Fibroblast of peridontal ligament (primary cell): ENCODE data around the gene STON2.
A peak's percentile ranks its signal among the peaks of the same experiment; 100 is the strongest.
"Not testable (repeated sequence)": the region's sequence is repeated elsewhere in the genome, so short reads cannot be mapped to it uniquely, and the experiment has no call there.

Experiments
- DNase-seq: peaks from one replicate; pipeline ENCODE4 v3.0.0-alpha.2; 2010; ENCODE audit errors: extremely low read depth

STON2 gene

GRCh38 chr14:81265636-81266169 is 134.4 kb downstream of the STON2 start:
- DNase-seq: no peak

GRCh38 chr14:81264671-81265070 is 135.5 kb downstream of the STON2 start:
- no peak for DNase-seq

- DNase-seq: no peak
These were observed 136.2 kb downstream of the STON2 start for GRCh38 chr14:81263777-81264410.

- DNase-seq: peak; percentile 27
These were observed 138.9 kb downstream of the STON2 start for GRCh38 chr14:81261176-81261575.

- DNase-seq: no peak
These were observed 139.4 kb downstream of the STON2 start for GRCh38 chr14:81260732-81261131.

GRCh38 chr14:81256289-81256960 is 143.7 kb downstream of the STON2 start:
- DNase-seq: no peak

- no peak for DNase-seq
These were observed 147.8 kb downstream of the STON2 start for GRCh38 chr14:81252278-81252677.

- DNase-seq: no peak
These were observed 152.8 kb downstream of the STON2 start for GRCh38 chr14:81247271-81247766.

GRCh38 chr14:81246461-81247270 is 153.5 kb downstream of the STON2 start:
- DNase-seq: peak; percentile 77

GRCh38 chr14:81245771-81246170 is 154.4 kb downstream of the STON2 start:
- peak; percentile 85 for DNase-seq

- not testable (repeated sequence) for DNase-seq
These were observed 155.7 kb downstream of the STON2 start for GRCh38 chr14:81244431-81244830.

- no peak for DNase-seq
These were observed 156.6 kb downstream of the STON2 start for GRCh38 chr14:81243499-81243898.

- not testable (repeated sequence) for DNase-seq
These were observed 163.3 kb downstream of the STON2 start for GRCh38 chr14:81236849-81237248.

- DNase-seq: no peak
These were observed 164.0 kb downstream of the STON2 start for GRCh38 chr14:81236138-81236537.

- DNase-seq: no peak
These were observed 165.0 kb downstream of the STON2 start for GRCh38 chr14:81235096-81235495.

- no peak for DNase-seq
These were observed 165.8 kb downstream of the STON2 start for GRCh38 chr14:81234278-81234677.

GRCh38 chr14:81233615-81234014 is 166.5 kb downstream of the STON2 start:
- DNase-seq: no peak

- DNase-seq: no peak
These were observed 168.6 kb downstream of the STON2 start for GRCh38 chr14:81231540-81231939.

GRCh38 chr14:81224222-81224621 is 175.9 kb downstream of the STON2 start:
- no peak for DNase-seq

GRCh38 chr14:81223788-81224187 is 176.3 kb downstream of the STON2 start:
- peak; percentile 40 for DNase-seq

- peak; percentile 24 for DNase-seq
These were observed 177.4 kb downstream of the STON2 start for GRCh38 chr14:81222691-81223090.

- no peak for DNase-seq
These were observed 178.0 kb downstream of the STON2 start for GRCh38 chr14:81222126-81222525.
